ENCODE data around the gene ALX3.

DNA sequence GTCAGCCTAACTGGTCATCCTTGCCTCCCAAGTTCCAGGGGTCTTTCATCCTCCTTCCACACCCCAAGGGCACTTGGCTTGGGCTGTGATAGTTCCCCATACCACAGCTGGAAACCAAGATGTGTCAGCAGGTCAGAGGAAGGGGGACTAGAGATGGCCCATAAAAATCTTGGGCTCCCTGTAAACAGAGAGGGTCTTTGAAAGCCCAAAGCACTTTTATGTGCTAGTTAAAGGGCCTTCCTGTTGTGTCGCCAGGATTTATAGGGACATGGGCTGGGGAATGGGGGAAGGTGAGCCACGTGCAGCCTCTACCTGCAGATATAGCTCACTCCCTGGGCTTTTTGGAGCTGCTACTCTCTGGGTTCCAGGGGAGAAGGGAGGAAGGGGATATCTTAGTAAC is 29.9 kb upstream of the ALX3 start:
- TF ChIP-seq POLR2A (IDR thresholded peaks at IDR 0.05) = no peak
- TF ChIP-seq POLR2AphosphoS5 (IDR thresholded peaks at IDR 0.05) = no peak

Data from transverse colon (tissue), 3 donors.